ENCODE results near the gene MAEA.

MAEA gene

DNA sequence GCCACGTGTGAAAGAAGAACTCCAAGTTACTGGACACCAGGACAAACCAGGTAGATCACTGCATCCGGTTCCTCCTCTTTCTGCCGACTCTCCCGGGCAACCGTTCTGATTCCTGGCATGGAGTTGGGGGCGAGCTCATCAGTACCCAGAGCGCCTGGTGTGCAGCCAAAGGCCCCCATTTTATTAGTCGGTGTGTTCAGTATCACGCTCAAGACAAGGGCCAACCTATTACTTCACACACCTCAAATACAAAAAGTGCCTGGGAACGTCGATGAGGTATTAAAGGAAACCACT, 38.0 kb upstream of the MAEA start:
- H3K9me3 ChIP-seq (ENCODE audit: control insufficient read depth, insufficient read depth, low read length): peaks cover 31% of the 10 kb centered on the region; the same call in 1 of the 2 replicates
- H3K9me2 ChIP-seq (replicated peaks; ENCODE audit: control insufficient read depth, low read length): no peaks in the 10 kb centered on the region
- H3K27ac ChIP-seq (ENCODE audit: low read depth, low read length): no peak overlapping the region
- peaks cover 52% of the 10 kb centered on the region for H3K36me3 ChIP-seq (ENCODE audit: control insufficient read depth, low read length)
- H3K27me3 ChIP-seq (ENCODE audit: control insufficient read depth, low read length): no peaks in the 10 kb centered on the region
- H3F3A ChIP-seq (ENCODE audit: control insufficient read depth, insufficient read depth): no peaks in the 10 kb centered on the region
- no peak overlapping the region for H3K4me3 ChIP-seq (ENCODE audit: low read length)
- H3K79me2 ChIP-seq (ENCODE audit: control insufficient read depth, low read length): peaks cover 42% of the 10 kb centered on the region
- H3K4me1 ChIP-seq (ENCODE audit: control insufficient read depth, low read length): peaks cover 28% of the 10 kb centered on the region
- H4K20me1 ChIP-seq (ENCODE audit: control insufficient read depth, insufficient read depth, low read depth, low read length): peaks cover 4% of the 10 kb centered on the region
- H3K4me2 ChIP-seq (ENCODE audit: low read length): no peak overlapping the region
- TF ChIP-seq, protein P1, sequence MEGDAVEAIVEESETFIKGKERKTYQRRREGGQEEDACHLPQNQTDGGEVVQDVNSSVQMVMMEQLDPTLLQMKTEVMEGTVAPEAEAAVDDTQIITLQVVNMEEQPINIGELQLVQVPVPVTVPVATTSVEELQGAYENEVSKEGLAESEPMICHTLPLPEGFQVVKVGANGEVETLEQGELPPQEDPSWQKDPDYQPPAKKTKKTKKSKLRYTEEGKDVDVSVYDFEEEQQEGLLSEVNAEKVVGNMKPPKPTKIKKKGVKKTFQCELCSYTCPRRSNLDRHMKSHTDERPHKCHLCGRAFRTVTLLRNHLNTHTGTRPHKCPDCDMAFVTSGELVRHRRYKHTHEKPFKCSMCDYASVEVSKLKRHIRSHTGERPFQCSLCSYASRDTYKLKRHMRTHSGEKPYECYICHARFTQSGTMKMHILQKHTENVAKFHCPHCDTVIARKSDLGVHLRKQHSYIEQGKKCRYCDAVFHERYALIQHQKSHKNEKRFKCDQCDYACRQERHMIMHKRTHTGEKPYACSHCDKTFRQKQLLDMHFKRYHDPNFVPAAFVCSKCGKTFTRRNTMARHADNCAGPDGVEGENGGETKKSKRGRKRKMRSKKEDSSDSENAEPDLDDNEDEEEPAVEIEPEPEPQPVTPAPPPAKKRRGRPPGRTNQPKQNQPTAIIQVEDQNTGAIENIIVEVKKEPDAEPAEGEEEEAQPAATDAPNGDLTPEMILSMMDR (IDR thresholded peaks at IDR 0.05; ENCODE audit: low read depth, low read length, poor library complexity, severe bottlenecking): no peak
- TF ChIP-seq EZH2phosphoT487 (IDR thresholded peaks at IDR 0.05; ENCODE audit: borderline replicate concordance, low read length): no peak

DNA sequence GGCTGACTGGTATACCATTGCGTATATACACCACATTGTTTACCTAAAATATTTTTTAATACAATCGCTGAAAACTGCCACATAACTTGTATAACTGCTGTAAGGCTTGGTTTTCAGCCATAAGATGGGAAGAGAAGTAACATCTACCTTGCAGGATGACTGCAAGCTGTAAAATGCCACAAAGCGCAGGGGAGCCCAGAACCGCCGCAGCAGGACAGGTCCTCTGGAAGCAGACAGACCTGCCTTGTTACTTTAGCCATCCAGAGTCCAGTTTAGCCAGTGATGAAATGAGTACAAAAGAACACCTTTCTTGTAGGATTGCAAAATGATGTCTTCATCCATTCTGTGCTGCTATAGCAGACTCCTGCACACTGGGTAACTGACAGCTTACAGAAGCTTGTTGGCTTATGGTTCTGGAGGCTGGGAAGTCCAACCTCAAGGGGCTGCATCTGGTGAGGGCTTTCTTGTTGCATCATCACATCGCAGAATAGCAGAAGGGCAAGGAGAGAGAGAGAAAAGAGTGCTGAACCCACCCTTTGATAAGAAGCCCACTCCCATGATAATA, 36.7 kb upstream of the MAEA start:
- H3K4me1 ChIP-seq (ENCODE audit: control insufficient read depth, low read length): peaks cover 21% of the 10 kb centered on the region
- H3K4me2 ChIP-seq (ENCODE audit: low read length): no peak overlapping the region
- no peaks in the 10 kb centered on the region for H3K27me3 ChIP-seq (ENCODE audit: control insufficient read depth, low read length)
- H3K27ac ChIP-seq (ENCODE audit: low read depth, low read length): no peak overlapping the region
- H3K9me3 ChIP-seq (ENCODE audit: control insufficient read depth, insufficient read depth, low read length): peaks cover 36% of the 10 kb centered on the region
- no peaks in the 10 kb centered on the region for H3K9me2 ChIP-seq (replicated peaks; ENCODE audit: control insufficient read depth, low read length)
- peaks cover 40% of the 10 kb centered on the region for H3K36me3 ChIP-seq (ENCODE audit: control insufficient read depth, low read length)
- no peaks in the 10 kb centered on the region for H4K20me1 ChIP-seq (ENCODE audit: control insufficient read depth, insufficient read depth, low read depth, low read length)
- no peaks in the 10 kb centered on the region for H3F3A ChIP-seq (ENCODE audit: control insufficient read depth, insufficient read depth)
- TF ChIP-seq, protein P1 (IDR thresholded peaks at IDR 0.05; ENCODE audit: low read depth, low read length, poor library complexity, severe bottlenecking): no peak
- TF ChIP-seq EZH2phosphoT487 (IDR thresholded peaks at IDR 0.05; ENCODE audit: borderline replicate concordance, low read length): no peak
- peaks cover 29% of the 10 kb centered on the region for H3K79me2 ChIP-seq (ENCODE audit: control insufficient read depth, low read length)
- no peak overlapping the region for H3K4me3 ChIP-seq (ENCODE audit: low read length)

DNA sequence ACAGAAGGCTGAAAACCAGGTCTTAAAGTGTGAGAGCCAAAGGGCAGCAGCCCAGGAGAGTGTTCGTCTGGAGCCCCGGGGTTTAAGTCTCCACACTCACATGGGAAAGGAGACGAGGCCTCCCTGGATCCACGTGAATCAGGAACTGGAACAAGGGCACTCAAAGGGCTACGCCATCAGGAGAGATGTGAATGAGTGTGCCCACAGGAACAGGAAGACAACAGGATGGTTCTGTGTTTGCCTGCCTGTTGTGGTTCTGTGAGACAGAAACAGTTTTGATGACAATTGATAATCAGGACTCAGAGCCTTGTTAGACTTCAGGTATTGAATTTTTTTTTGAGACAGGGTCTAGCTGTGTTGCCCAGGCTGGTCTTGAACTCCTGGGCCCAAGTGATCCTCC, 35.9 kb upstream of the MAEA start:
- TF ChIP-seq EZH2phosphoT487 (IDR thresholded peaks at IDR 0.05; ENCODE audit: borderline replicate concordance, low read length): no peak
- Histone ChIP-seq H3K9me3 (ENCODE audit: control insufficient read depth, insufficient read depth, low read length) (peaks cover 40% of the 10 kb centered on the region), H3K79me2 (ENCODE audit: control insufficient read depth, low read length) (peaks cover 24% of the 10 kb centered on the region), H3K27ac (ENCODE audit: low read depth, low read length) (no peak overlapping the region), H4K20me1 (ENCODE audit: control insufficient read depth, insufficient read depth, low read depth, low read length) (no peaks in the 10 kb centered on the region), H3K4me1 (ENCODE audit: control insufficient read depth, low read length) (peaks cover 21% of the 10 kb centered on the region), H3K4me2 (ENCODE audit: low read length) (no peak overlapping the region), H3K9me2 (replicated peaks; ENCODE audit: control insufficient read depth, low read length) (no peaks in the 10 kb centered on the region), H3K27me3 (ENCODE audit: control insufficient read depth, low read length) (no peaks in the 10 kb centered on the region), H3K36me3 (ENCODE audit: control insufficient read depth, low read length) (peaks cover 39% of the 10 kb centered on the region), H3K4me3 (ENCODE audit: low read length) (no peak overlapping the region), H3F3A (ENCODE audit: control insufficient read depth, insufficient read depth) (no peaks in the 10 kb centered on the region)

DNA sequence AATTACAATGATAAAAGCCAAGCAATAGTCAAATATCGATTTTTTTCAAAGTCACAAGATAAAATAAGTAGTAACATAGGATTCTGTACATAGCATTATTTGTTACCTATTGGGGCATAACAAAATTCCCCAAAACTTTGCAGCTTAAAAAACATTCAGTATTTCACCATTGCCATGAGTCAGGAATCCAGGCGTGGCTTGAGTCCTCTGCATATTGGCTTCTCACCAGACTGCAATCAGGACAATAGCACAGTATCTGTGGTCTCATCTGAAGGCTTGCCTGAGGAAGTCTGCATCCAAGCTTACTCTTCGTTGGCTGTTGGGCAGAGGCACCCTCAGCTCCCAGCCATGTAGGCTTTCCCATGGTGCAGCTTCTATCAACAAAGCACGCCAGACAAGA, 34.5 kb upstream of the MAEA start:
- Histone ChIP-seq H3K79me2 (ENCODE audit: control insufficient read depth, low read length) (peaks cover 17% of the 10 kb centered on the region), H4K20me1 (ENCODE audit: control insufficient read depth, insufficient read depth, low read depth, low read length) (no peaks in the 10 kb centered on the region), H3K9me3 (ENCODE audit: control insufficient read depth, insufficient read depth, low read length) (peaks cover 37% of the 10 kb centered on the region), H3F3A (ENCODE audit: control insufficient read depth, insufficient read depth) (no peaks in the 10 kb centered on the region), H3K4me1 (ENCODE audit: control insufficient read depth, low read length) (peaks cover 14% of the 10 kb centered on the region), H3K4me3 (ENCODE audit: low read length) (no peak overlapping the region), H3K4me2 (ENCODE audit: low read length) (no peak overlapping the region), H3K36me3 (ENCODE audit: control insufficient read depth, low read length) (peaks cover 34% of the 10 kb centered on the region), H3K27me3 (ENCODE audit: control insufficient read depth, low read length) (no peaks in the 10 kb centered on the region), H3K27ac (ENCODE audit: low read depth, low read length) (no peak overlapping the region), H3K9me2 (replicated peaks; ENCODE audit: control insufficient read depth, low read length) (no peaks in the 10 kb centered on the region)
- no peak for TF ChIP-seq EZH2phosphoT487 (IDR thresholded peaks at IDR 0.05; ENCODE audit: borderline replicate concordance, low read length)
- TF ChIP-seq, protein P1 (IDR thresholded peaks at IDR 0.05; ENCODE audit: low read depth, low read length, poor library complexity, severe bottlenecking): no peak

Data from DOHH2 (cell line).